GM18873 (cell line): Measurements from ENCODE around the gene HMGCS1.
"Not testable (repeated sequence)": the region's sequence is repeated elsewhere in the genome, so short reads cannot be mapped to it uniquely, and the experiment has no call there.

Source experiments
- ATAC-seq: cut with Tn5 transposase; IDR thresholded peaks from one replicate; pipeline ENCODE4 v1.9.1; 2021; ENCODE audit warnings: mild to moderate bottlenecking, moderate library complexity, moderate number of reproducible peaks; ENCODE audit not compliant: unreplicated experiment, low FRiP score

Gene HMGCS1

DNA sequence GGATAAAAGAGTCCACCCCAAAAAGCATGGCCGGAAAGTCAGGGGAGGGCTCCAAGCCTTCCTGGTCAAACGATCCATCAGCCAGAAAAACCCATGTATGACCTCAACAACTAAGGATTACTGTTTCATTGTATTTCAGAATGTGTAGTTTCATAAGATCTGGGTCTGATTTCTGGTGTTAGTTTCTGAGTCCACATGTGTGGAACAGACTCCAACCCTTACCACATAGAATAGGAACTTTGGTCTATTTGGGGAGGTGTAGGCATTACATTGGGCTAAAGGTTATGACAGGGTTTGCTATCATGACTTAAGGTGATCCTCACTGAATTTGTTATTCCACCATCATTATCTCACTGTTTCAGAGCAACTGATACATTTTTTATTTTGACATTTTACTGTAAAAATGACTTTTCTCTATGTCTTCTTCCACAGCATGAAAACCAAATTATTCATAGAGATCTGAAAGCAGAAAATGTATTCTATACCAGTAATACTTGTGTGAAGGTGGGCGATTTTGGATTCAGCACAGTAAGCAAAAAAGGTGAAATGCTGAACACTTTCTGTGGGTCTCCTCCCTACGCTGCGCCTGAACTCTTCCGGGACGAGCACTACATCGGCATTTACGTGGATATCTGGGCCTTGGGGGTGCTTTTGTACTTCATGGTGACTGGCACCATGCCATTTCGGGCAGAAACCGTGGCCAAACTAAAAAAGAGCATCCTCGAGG lies 33.5 kb downstream of the HMGCS1 start:
- no peak for ATAC-seq

DNA sequence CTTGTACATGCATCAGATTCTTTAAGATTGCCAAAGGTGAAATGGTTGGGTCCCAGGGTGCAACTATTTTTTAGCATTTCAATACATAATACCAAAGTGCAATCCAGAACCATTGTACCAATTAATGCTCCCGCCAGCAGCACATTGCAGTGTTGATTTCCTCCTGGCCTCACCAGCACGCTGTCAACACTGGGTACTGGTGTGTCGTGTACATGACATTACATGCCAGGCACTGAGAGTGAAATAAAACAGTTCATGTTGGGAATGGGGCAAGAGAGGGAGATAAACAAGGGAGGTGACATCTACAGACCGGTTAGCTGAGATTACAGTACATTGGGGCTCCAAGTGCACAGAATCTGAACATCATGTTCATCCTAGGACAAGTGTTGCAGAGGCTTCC lies 37.8 kb downstream of the HMGCS1 start:
- no peak for ATAC-seq

DNA sequence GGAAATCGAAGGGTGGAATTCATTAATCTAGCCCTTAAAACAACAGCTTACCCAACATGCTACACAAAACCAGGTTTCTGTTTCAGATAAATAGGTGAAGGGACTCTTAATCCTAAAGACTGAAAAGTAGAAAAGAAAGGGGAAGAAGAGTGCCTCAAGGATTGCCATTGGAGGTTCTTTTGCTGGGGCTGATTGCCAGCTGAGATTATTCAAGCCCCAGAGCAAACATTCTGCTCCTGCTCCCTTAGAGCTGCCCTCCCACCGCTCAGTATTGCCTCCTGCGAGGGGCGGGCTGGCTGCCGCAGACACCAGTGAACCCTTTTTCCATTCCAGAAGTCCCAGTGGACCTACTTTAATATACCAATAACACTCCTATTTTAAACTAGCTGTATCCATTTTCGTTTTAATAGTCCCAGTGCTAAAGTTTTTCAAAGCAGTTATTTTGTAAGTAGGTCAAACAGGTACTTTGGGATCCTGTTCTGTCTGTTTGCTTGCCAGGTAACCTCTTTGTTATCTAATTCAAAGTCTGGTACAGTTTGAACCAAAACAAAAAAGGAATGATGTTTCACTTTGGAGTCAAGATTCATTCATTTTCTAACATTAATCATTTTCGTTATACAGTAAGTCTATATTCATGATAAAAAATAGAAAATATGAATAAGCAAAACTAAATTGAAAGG lies 38.6 kb downstream of the HMGCS1 start:
- ATAC-seq, result no peak

DNA sequence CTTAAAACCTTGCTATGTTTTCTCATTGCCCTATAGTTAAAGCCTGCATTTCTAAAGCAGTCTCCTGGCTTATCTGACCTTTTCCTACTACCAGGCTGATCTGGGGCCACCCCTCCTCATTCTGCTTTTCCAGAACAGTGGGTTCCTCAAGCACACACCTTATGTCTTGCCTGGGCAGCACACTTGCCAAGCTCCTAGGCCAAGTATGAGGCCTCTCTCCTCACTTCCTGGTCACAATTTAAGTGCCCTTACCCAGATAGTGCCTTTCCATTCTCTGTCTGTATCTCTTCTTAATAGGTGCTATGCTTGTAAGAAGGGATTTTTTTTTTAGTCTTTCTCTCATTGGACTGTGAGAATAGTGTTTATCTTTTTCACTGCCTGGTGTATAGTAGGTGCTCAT lies 39.7 kb downstream of the HMGCS1 start:
- ATAC-seq, result no peak

DNA sequence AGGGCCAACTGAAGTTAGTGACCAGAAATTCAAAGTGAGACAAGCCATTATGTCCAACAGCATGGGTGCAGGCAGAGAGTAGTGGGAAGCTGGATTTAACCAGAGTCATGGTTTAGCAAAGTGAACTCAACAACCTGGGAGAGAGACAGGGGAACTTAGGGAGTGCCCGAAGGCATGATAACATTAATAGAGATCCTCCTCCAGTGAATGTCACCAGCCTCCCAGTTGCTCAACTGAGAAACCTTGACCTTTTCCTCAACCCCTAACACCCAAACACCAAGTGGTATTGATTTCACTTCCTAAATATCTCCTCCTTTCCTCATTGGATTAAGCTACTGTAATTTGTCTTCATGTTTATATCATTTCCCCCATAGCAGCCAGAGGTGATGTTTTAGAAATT lies 42.6 kb downstream of the HMGCS1 start:
- ATAC-seq, result no peak

DNA sequence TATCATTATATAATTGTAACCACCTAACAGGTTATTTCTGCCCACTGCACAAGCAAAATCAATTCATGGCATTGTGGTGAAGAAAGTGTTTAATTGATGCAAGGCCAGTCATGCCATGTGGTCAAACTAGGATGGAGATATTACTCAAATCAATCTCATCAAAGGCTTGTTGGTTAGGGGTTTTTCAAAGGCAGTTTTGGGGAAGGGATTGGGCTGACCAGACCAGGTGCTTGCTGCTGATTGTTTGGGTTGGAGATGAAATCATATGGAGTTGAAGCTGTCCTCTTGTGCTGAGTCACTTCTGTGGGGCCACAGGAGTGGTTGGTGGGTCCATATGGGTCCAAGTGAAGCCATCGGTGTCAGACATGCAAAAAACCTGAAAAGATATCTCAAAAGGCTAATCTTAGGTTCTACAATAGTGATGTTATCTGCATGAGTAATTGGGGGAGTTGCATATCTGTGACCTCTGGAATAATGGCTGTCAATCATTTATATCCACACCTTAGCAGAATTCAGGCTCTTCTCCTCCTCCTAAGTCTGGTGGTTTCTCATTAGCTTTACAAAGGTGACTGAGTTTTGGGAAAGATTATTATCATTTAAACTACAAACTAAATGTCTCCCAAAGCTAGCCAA lies 44.9 kb downstream of the HMGCS1 start:
- ATAC-seq, result peak; percentile 87

DNA sequence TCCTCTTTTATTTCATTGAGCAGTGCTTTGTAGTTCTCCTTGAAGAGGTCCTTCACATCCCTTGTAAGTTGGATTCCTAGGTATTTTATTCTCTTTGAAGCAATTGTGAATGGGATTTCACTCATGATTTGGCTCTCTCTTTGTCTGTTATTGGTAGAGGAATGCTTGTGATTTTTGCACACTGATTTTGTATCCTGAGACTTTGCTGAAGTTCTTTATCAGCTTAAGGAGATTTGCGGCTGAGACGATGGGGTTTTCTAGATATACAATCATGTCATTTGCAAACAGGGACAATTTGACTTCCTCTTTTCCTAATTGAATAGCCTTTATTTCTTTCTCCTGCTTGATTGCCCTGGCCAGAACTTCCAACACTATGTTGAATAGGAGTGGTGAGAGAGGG lies 50.9 kb downstream of the HMGCS1 start:
- not testable (repeated sequence) for ATAC-seq

DNA sequence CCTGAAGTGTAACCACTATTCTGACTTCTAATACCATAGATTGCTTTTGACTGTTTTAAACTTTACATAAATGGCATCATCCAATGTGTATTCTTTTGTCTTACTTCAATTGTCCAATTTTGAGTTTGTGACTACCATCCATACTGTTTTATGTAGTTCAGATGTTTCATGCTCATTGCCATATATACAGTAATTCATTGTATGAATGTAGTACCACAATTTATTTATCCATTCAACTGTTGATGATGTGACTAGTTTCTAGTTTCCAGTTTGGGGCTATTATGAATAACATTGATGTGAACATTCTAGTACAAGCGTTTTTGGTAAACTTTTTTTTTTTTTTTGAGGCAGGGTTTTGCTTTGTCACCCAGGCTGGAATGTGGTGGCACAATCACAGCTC lies 55.1 kb downstream of the HMGCS1 start:
- ATAC-seq, result no peak

DNA sequence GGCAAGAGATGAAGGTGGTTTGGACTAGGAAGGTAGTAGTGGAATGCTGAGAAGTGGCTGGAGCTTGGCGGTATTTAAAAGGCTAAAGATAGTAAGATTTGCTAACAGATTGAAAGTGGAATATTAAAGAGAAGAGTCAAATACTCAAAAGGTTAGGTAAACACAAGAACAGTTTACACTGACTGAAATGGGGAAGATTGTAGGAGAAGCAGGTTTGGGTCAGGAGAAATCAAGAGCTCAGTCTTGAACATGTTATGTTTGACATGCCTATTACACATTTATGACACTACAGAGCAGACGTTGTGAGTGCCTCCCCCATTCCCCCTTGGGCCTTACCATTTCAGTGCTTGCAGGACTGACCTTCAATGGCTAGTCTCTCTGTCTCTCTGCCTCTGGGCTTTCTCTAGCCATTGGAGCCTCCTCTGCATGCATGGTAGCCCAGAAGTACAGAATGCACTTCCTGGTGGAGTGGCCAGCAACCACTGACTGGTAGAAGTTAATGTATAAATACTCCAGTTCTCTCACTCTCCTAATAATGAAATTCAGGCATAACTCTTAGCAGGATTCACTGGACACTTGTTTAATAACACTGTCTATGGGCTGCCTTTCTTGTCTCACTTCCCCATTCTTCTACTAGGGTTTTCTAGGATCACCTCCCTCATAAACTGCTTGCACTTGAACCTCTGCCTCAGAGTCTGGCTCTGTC lies 56.8 kb downstream of the HMGCS1 start:
- ATAC-seq, result no peak

DNA sequence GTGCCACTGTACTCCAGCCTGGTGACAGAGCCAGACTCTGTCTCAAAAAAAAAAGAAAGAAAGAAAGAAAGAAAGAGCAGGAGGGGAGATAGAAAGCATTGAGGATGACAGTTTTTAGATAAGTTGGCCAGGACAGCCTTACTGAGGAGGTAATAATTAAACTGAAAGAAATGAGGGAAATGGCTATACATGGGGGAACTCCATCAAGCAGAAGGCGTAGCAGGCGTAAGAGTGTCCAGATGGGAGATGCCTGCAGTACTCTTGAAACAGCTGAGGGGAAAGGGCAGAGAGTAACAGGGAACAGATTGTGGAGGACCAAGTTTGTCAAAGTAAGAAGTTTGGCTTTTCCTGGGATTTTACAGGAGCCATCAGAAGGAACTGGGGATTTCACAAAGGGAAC lies 57.5 kb downstream of the HMGCS1 start:
- peak; percentile 60 for ATAC-seq

DNA sequence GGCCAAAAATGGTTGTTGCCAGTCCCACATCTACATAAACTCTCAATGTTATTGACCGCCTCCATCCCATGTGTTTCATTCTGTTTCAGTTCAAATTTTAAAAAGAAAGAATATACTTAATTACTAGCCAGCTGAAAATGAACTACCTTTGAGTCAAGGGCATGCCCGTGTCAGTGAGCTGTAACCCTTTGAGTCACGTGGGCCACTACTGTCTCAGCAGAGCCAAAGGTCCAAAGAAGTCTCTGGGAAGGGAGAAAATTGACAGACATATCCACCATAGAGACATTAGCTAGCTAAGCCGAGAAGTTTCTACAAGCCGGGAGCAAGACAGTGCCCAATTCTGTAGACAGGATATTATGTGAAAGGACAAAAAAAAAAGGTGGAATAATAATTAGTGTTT lies 61.5 kb downstream of the HMGCS1 start:
- ATAC-seq, result no peak

DNA sequence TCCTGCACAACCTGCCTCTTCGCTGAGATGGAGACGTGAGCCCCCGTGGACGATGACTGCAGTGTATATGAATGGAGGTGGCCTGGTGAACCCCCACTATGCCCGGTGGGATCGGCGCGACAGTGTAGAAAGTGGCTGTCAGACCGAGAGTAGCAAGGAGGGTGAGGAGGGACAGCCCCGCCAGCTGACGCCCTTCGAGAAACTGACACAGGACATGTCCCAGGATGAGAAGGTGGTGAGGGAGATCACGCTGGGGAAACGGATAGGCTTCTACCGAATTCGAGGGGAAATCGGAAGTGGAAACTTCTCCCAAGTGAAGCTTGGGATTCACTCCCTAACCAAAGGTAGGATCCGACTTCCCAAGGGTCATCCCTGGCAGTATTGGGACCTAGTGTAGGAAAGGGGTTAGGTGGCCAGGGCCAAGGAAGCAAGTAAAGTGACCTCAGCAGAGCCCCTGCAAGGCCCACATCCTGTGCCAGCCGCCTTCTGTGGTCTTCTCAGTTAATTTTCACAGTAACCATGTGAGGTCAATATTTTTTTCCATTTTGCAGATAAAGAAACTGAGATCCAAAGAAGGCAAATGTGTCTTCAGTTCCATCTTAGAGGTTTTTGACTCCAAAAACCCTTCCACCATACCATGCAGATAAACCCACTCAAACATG lies 67.4 kb downstream of the HMGCS1 start:
- ATAC-seq, result peak; percentile 70

DNA sequence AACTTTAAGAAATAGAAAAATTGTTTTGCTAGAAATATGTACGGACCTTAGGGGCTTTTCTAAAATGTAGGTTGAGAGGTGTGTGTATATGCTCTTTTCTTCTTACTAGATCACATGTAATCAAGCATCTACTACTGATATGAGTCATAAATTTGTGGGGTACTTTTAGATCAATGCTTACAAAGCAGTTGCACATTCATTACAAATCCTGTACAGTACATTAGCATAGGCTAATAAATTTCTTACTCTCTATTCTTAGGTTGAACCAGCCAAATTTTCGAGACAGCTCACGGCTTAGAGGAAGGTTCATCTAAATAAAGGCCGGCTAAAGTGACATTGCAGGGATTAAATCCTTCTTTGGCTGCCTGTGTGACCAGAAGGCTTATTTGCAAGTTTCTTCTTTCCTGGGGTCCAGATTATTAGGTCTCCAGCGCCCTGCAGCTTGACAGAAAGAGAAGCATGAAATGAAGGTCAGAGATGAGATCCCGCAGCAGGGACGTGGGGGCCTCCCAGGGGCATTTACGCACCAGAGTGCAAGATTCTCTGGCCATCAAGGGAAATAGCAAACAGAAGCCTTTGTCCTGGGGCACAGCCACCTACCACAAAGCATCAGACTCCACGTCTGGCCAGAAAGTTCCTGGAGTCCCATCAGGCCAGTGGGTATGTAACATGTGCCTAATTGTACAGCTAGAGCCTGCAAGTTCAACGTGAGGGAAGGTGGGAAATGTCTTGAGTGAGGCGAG lies 68.2 kb downstream of the HMGCS1 start:
- ATAC-seq, result peak; percentile 64

DNA sequence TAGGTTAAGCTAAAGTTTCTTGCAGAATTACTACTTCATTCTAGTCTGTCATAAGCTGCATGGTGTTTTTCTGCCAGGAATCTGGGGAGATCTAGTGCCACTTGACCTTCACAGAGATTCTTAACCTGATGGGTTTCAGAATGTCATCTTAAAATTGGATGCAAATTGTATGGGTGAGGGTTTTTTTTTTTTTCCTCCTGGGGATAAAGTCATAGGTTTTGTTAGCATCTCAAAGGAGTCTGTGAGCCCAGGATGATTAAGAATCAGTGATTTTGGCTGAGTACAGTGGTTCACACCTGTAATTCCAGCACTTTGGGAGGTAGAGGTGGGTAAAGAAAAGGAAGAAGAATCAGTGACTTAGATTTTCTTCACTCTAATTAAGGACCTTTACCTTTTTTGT lies 69.9 kb downstream of the HMGCS1 start:
- no peak for ATAC-seq

DNA sequence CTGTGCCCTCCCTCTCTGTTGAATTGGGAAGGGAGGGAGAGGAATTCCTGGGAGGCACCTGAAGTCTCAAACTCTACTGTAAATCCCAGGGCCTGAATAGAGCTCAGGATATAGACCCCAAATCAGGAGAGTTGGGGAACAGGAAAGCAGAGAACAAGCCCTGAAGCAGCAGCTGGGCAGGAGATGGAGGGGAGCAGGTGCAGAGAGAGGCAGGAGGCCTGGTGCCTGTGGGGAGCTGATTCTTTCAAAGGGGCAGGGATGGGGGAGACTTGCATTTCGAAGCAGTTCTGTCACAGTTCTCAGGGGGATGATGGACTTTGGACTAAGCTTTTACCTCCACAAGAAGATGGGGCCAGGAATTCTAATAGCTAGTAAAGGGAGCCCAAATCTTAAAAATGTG lies 71.0 kb downstream of the HMGCS1 start:
- no peak for ATAC-seq
